ENCODE data around the gene FAM107B. TPM values are rescaled to one million over a fixed set of nuclear protein-coding genes. Genes with fewer than 3 reads are reported as not detected.

The FAM107B gene
- total RNA-seq, 6 donors from 2014 or later, result 44.0 to 136 (median 77.0) TPM

GRCh38 chr10:14751921-14752320 is 22.8 kb downstream of the FAM107B start:
- peak in 1 of 2 donors; percentile 39 for DNase-seq
- no peaks in the 10 kb centered on the region for H3K9me3 ChIP-seq
- H3K4me1 ChIP-seq, result peaks cover 23 to 28% (median 26%) of the 10 kb centered on the region in 4 donors
- no peaks in the 10 kb centered on the region for H3K27me3 ChIP-seq
- ATAC-seq (ENCODE audit: low FRiP score in 2 of 2), result peak; percentile 55 to 87
- no peaks in the 10 kb centered on the region for H3K36me3 ChIP-seq
- H3K27ac ChIP-seq, result peak overlapping the region; percentile 58 to 71 (median 66)
- WGBS, 2 donors, result 47 to 71% methylated on average over 1 of the region's 1 CpG
- TF ChIP-seq EP300 (IDR thresholded peaks at IDR 0.05) (no peak), CTCF (IDR thresholded peaks at IDR 0.05) (no peak), POLR2A (IDR thresholded peaks at IDR 0.05) (no peak), POLR2AphosphoS5 (IDR thresholded peaks at IDR 0.05) (no peak)
- H3K4me3 ChIP-seq, result no peak overlapping the region

- peak; percentile 66 to 68 for ATAC-seq (ENCODE audit: low FRiP score in 2 of 2)
- no peaks in the 10 kb centered on the region for H3K27me3 ChIP-seq
- H3K27ac ChIP-seq, result peak overlapping the region; percentile 58 to 71 (median 66)
- TF ChIP-seq CTCF (IDR thresholded peaks at IDR 0.05) (no peak), POLR2A (IDR thresholded peaks at IDR 0.05) (no peak), EP300 (IDR thresholded peaks at IDR 0.05) (no peak), POLR2AphosphoS5 (IDR thresholded peaks at IDR 0.05) (no peak)
- H3K9me3 ChIP-seq, result no peaks in the 10 kb centered on the region
- H3K4me1 ChIP-seq, result peaks cover 23 to 28% (median 26%) of the 10 kb centered on the region in 4 donors
- H3K4me3 ChIP-seq, result no peak overlapping the region
- WGBS, 2 donors, result 64 to 71% methylated on average over 14 of the region's 14 CpGs
- H3K36me3 ChIP-seq, result no peaks in the 10 kb centered on the region
- peak in 1 of 2 donors; percentile 42 for DNase-seq
Measured at GRCh38 chr10:14751014-14751896, 23.4 kb downstream of the FAM107B start.

GRCh38 chr10:14749070-14749809 is 25.5 kb downstream of the FAM107B start:
- no peaks in the 10 kb centered on the region for H3K36me3 ChIP-seq
- H3K9me3 ChIP-seq, result no peaks in the 10 kb centered on the region
- H3K4me1 ChIP-seq, result peaks cover 23 to 28% (median 26%) of the 10 kb centered on the region in 4 donors
- peak; percentile 71 to 74 for ATAC-seq (ENCODE audit: low FRiP score in 2 of 2)
- TF ChIP-seq EP300 (IDR thresholded peaks at IDR 0.05) (no peak), POLR2AphosphoS5 (IDR thresholded peaks at IDR 0.05) (peak in 1 of 2 donors; percentile 37)
- 52 to 56% methylated on average over 10 of the region's 10 CpGs for WGBS, 2 donors
- DNase-seq, result peak in 1 of 2 donors; percentile 46
- peak overlapping the region; percentile 41 to 59 (median 47) for H3K27ac ChIP-seq
- H3K4me3 ChIP-seq, result no peak overlapping the region
- no peaks in the 10 kb centered on the region for H3K27me3 ChIP-seq

- ATAC-seq (ENCODE audit: low FRiP score in 2 of 2) (peak in 1 of 2 donors; percentile 64), DNase-seq (no peak)
- 57 to 63% methylated on average over 1 to 3 of the region's 3 CpGs for WGBS, 2 donors
- peaks cover 23 to 28% (median 26%) of the 10 kb centered on the region in 4 donors for H3K4me1 ChIP-seq
- H3K9me3 ChIP-seq, result no peaks in the 10 kb centered on the region
- H3K4me3 ChIP-seq, result no peak overlapping the region
- H3K36me3 ChIP-seq, result no peaks in the 10 kb centered on the region
- TF ChIP-seq POLR2A (IDR thresholded peaks at IDR 0.05) (no peak), CTCF (IDR thresholded peaks at IDR 0.05) (no peak), POLR2AphosphoS5 (IDR thresholded peaks at IDR 0.05) (no peak), EP300 (IDR thresholded peaks at IDR 0.05) (no peak)
- no peaks in the 10 kb centered on the region for H3K27me3 ChIP-seq
- H3K27ac ChIP-seq, result peak overlapping the region in 1 of 4 donors; percentile 59
Measured at GRCh38 chr10:14748441-14748840, 26.3 kb downstream of the FAM107B start.

GRCh38 chr10:14742815-14743214 is 31.9 kb downstream of the FAM107B start:
- Histone ChIP-seq H3K9me3 (no peaks in the 10 kb centered on the region), H3K27me3 (no peaks in the 10 kb centered on the region), H3K4me3 (no peak overlapping the region), H3K27ac (no peak overlapping the region), H3K36me3 (no peaks in the 10 kb centered on the region), H3K4me1 (peaks cover 0 to 8% (median 5%) of the 10 kb centered on the region in 4 donors)
- TF ChIP-seq POLR2AphosphoS5 (IDR thresholded peaks at IDR 0.05), result no peak
- no peak for TF ChIP-seq EP300 (IDR thresholded peaks at IDR 0.05)
- TF ChIP-seq CTCF (IDR thresholded peaks at IDR 0.05), result no peak
- TF ChIP-seq POLR2A (IDR thresholded peaks at IDR 0.05), result no peak
- ATAC-seq (ENCODE audit: low FRiP score in 2 of 2), result peak in 1 of 2 donors; percentile 70
- WGBS, 2 donors, result 35 to 54% methylated on average over 3 of the region's 3 CpGs
- DNase-seq, result no peak
